PC-3 (cell line): ENCODE results near the gene GGA3. TPM values are rescaled to one million over a fixed set of nuclear protein-coding genes. Genes with fewer than 3 reads are reported as not detected.

Source experiments
- ATAC-seq: fragments of 200-7000 bp; cut with Tn5 transposase; 2 replicates; pipeline ENCODE4 v1.9.1; 2020; ENCODE audit warnings: mild to moderate bottlenecking, moderate library complexity
- BruUV-seq: library from RNA; stranded (reverse); fragments of 400-500 nt; replicated peaks from 2 replicates; lab custom pipeline; 2021; lab: Mats Ljungman, UMichigan
- CTCF ChIA-PET: fragments of 300-600 bp; sonication (Branson Sonifier 250); formaldehyde crosslinking; loops from one replicate; lab custom pipeline; 2022; ENCODE audit warnings: antibody characterized with exemption; lab: Charles Lee
- POLR2A ChIA-PET: fragments of 300-600 bp; sonication (Branson Sonifier 250); formaldehyde crosslinking; loops from one replicate; lab custom pipeline; 2022; ENCODE audit warnings: antibody characterized with exemption; ENCODE audit not compliant: unreplicated experiment; lab: Charles Lee
- DNase-seq: peaks from one replicate; pipeline ENCODE4 v3.0.0-alpha.2; 2015
- H2AFZ ChIP-seq: fragments of 300-600 bp; sonication (generic); 2 replicates; pipeline ENCODE4 v1.6.0; 2016; ENCODE audit warnings: antibody characterized with exemption, low read length
- H3F3A ChIP-seq: fragments of 300-600 bp; sonication (generic); one replicate; pipeline ENCODE4 v1.6.0; 2017; ENCODE audit warnings: antibody characterized with exemption, low read length, control low read depth, mild to moderate bottlenecking; ENCODE audit not compliant: unreplicated experiment
- H3K27ac ChIP-seq: fragments of 300-600 bp; sonication (generic); 2 replicates; pipeline ENCODE4 v1.5.1; 2016; ENCODE audit warnings: mild to moderate bottlenecking, low read length
- H3K27me3 ChIP-seq: fragments of 300-600 bp; sonication (generic); 2 replicates; pipeline ENCODE4 v1.6.1; 2016; ENCODE audit warnings: low read length, mixed read lengths
- H3K36me3 ChIP-seq: fragments of 300-600 bp; sonication (generic); 2 replicates; pipeline ENCODE4 v1.6.1; 2016; ENCODE audit warnings: low read depth, mixed run types, low read length, mixed read lengths
- H3K4me1 ChIP-seq: fragments of 300-600 bp; sonication (generic); 2 replicates; pipeline ENCODE4 v1.5.1; 2016; ENCODE audit warnings: low read length; ENCODE audit not compliant: insufficient read depth
- H3K4me2 ChIP-seq: fragments of 300-600 bp; sonication (generic); 2 replicates; pipeline ENCODE4 v1.6.0; 2016; ENCODE audit warnings: low read length
- H3K4me3 ChIP-seq: fragments of 300-600 bp; sonication (generic); 2 replicates; pipeline ENCODE4 v1.5.1; 2016; ENCODE audit warnings: mild to moderate bottlenecking, low read length, mixed read lengths
- H3K79me2 ChIP-seq: fragments of 300-600 bp; sonication (generic); 2 replicates; pipeline ENCODE4 v1.6.1; 2017; ENCODE audit warnings: low read length, mixed read lengths
- H3K9ac ChIP-seq: fragments of 300-600 bp; sonication (generic); 2 replicates; pipeline ENCODE4 v1.6.0; 2016; ENCODE audit warnings: mild to moderate bottlenecking, low read length
- H3K9me2 ChIP-seq: fragments of 300-600 bp; sonication (generic); replicated peaks from 2 replicates; pipeline ENCODE4 v1.6.1; 2016; ENCODE audit warnings: mixed run types, low read length, mixed read lengths
- H3K9me3 ChIP-seq: fragments of 300-600 bp; sonication (generic); 2 replicates; pipeline ENCODE4 v1.6.1; 2016; ENCODE audit warnings: low read length, mixed read lengths
- H4K20me1 ChIP-seq: fragments of 300-600 bp; sonication (generic); 2 replicates; pipeline ENCODE4 v1.6.1; 2016; ENCODE audit warnings: low read length, mixed read lengths
- EZH2 ChIP-seq: fragments of 300-600 bp; sonication (generic); IDR thresholded peaks from one replicate; pipeline ENCODE4 v1.6.1; 2017; ENCODE audit warnings: antibody characterized with exemption, mild to moderate bottlenecking, low read length; ENCODE audit not compliant: unreplicated experiment
- EZH2phosphoT487 ChIP-seq: fragments of 300-600 bp; sonication (generic); IDR thresholded peaks from 2 replicates; pipeline ENCODE4 v1.6.1; 2018; ENCODE audit warnings: mild to moderate bottlenecking, antibody characterized with exemption, low read length, borderline replicate concordance
- intact Hi-C: fragments of 100-400 bp; cut with micrococcal nuclease; formaldehyde crosslinking; loops from 2 replicates; pipeline ENCODE4 v1.9.0; 2023
- total RNA-seq: library from RNA; depleted of rRNA; stranded (reverse); fragments of >200 nt; gene quantifications from 2 replicates; pipeline ENCODE4 v1.2.3, GENCODE V29; 2014
- TF ChIP-seq, protein P1 (sequence below): fragments of 300-600 bp; sonication (generic); conservative IDR thresholded peaks from 2 replicates; pipeline ENCODE4 v1.5.1; 2017; ENCODE audit warnings: antibody characterized with exemption, low read depth, mild to moderate bottlenecking, low read length

Gene GGA3
- total RNA-seq, 1 experiment from 2014 or later, result 38.8 TPM

DNA sequence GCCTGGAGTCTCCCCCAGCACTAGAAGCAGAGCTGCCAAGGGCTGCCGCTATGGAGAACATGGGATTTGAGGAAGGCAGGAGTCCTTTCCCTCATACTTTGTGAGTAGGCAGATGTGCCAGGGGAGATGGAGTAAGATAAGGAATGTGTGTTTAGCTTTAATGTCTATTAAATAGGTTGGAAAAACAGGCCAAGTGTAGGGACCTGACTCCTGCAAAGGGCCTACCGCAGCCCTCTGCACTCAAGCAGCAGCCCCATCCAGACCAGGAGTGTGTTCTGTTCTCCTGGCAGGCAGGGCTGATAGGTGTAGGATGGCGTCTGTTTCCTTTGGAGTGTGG, 11.4 kb upstream of the GGA3 start:
- Histone ChIP-seq H3F3A (peaks cover 4% of the 10 kb centered on the region), H3K4me2 (peak overlapping the region; percentile 90), H4K20me1 (no peaks in the 10 kb centered on the region), H3K27me3 (no peaks in the 10 kb centered on the region), H3K4me3 (peak overlapping the region; percentile 73; the same call in 1 of the 2 replicates), H3K79me2 (peaks cover 21% of the 10 kb centered on the region), H2AFZ (no peak overlapping the region), H3K36me3 (peaks cover 11% of the 10 kb centered on the region), H3K9ac (no peak overlapping the region), H3K4me1 (peaks cover 20% of the 10 kb centered on the region), H3K27ac (no peak overlapping the region), H3K9me3 (no peaks in the 10 kb centered on the region), H3K9me2 (no peaks in the 10 kb centered on the region)
- ChIA-PET CTCF (interaction anchor here (0.6 to 1.0 kb wide), 3 partner anchors 17 to 243 kb away, joined by 3 to 9 read pairs (median 5); partner anchors contain the start of genes SLC25A19 and TSEN54), POLR2A (no interaction called here)
- no peak for TF ChIP-seq EZH2phosphoT487
- TF ChIP-seq, protein P1, sequence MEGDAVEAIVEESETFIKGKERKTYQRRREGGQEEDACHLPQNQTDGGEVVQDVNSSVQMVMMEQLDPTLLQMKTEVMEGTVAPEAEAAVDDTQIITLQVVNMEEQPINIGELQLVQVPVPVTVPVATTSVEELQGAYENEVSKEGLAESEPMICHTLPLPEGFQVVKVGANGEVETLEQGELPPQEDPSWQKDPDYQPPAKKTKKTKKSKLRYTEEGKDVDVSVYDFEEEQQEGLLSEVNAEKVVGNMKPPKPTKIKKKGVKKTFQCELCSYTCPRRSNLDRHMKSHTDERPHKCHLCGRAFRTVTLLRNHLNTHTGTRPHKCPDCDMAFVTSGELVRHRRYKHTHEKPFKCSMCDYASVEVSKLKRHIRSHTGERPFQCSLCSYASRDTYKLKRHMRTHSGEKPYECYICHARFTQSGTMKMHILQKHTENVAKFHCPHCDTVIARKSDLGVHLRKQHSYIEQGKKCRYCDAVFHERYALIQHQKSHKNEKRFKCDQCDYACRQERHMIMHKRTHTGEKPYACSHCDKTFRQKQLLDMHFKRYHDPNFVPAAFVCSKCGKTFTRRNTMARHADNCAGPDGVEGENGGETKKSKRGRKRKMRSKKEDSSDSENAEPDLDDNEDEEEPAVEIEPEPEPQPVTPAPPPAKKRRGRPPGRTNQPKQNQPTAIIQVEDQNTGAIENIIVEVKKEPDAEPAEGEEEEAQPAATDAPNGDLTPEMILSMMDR, result no peak
- no peak for TF ChIP-seq EZH2
- ATAC-seq, result no peak
- no TSS peak for BruUV-seq
- DNase-seq, result no peak
- intact Hi-C loops, result no loop called here

DNA sequence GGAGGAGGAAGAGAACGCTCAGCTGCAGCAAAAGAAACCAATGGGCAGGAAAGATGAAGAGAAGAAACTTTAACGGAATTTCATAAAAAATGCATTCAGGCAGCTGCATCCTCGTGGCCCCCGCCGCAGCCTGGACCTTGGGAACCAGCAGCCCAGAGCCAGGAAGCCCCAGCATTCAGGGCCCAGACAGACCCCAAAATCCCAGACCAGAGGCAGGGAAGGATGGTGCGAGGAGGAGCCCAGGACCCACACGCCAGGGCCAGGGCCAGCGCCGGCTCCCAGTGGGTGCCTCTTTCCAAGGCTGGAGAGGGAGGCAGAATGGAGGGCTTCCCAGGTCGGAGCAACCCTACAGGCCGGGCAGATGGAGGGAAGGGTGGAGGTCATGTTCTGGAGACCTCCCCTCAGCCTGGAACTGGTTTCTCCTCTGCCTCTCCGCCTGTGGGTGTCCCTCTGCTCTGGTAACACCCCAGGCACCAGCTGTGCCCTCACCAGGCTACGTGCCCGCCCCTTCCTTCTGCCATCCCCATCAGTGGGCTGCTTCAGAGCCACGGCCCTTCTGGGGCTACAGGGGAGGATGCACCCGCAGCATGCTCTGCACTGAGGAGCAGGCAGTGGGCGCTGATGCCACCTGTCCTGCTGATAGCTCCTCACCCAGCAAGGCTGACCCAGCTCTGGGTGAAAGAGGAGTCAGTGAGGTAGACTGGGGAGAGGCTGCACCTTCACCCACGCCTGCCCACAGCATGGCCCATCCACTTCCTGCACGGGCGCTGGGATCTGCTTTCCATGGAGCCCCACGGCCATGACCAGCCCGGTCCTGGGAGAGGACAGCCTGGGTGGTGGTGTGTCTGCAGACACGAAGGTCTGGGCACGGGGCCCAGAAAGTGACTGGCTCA, 10.8 kb upstream of the GGA3 start:
- CTCF ChIA-PET, result interaction anchor here (0.8 to 3.0 kb wide), 8 partner anchors 11 to 244 kb away, joined by 3 to 60 read pairs (median 8); partner anchors contain the start of genes GGA3, MRPS7, SLC25A19 and TSEN54
- Histone ChIP-seq H3K27me3 (no peaks in the 10 kb centered on the region), H3K4me1 (peaks cover 20% of the 10 kb centered on the region), H3F3A (peaks cover 4% of the 10 kb centered on the region), H3K27ac (peak overlapping the region; percentile 36; the same call in 1 of the 2 replicates), H3K9ac (peak overlapping the region; percentile 87), H2AFZ (peak overlapping the region; percentile 89), H3K9me2 (no peaks in the 10 kb centered on the region), H3K4me2 (peak overlapping the region; percentile 90), H3K36me3 (peaks cover 6% of the 10 kb centered on the region; the same call in 1 of the 2 replicates), H3K79me2 (peaks cover 21% of the 10 kb centered on the region), H3K9me3 (no peaks in the 10 kb centered on the region), H3K4me3 (peak overlapping the region; percentile 73), H4K20me1 (no peaks in the 10 kb centered on the region)
- no peak for TF ChIP-seq EZH2
- TF ChIP-seq, protein P1, result 0 out of 2 replicates have a peak, but pooled peaks have one; percentile 20
- POLR2A ChIA-PET, result interaction anchor here (0.6 kb wide), 2 partner anchors 156 to 1662 kb away, joined by 3 read pairs; no protein-coding TSS in a partner anchor
- intact Hi-C loops, result loop anchor here (1.0 to 2.0 kb wide), 2 partner anchors 17 to 141 kb away; partner anchors contain the start of gene SLC25A19
- TSS peak; percentile 7 for BruUV-seq
- ATAC-seq (peak; percentile 2; the same call in 1 of the 2 replicates), DNase-seq (peak; percentile 42)
